H1 (cell line): ENCODE measurements around the gene DMRT1. TPM values are rescaled to one million over a fixed set of nuclear protein-coding genes. Genes with fewer than 3 reads are reported as not detected.
A peak's percentile ranks its signal among the peaks of the same experiment; 100 is the strongest.

Experiments
- ASH2L ChIP-seq: fragments of 200-600, 300-600 bp; sonication (generic); IDR thresholded peaks from one replicate; pipeline ENCODE4 v1.7.1; 2017; ENCODE audit warnings: low read length
- BACH1 ChIP-seq: IDR thresholded peaks from 2 replicates; pipeline ENCODE4 v1.6.1; 2012; ENCODE audit warnings: low read length, improper control_type of control experiment
- BCL11A ChIP-seq, 2 experiments: IDR thresholded peaks; one replicate each; pipeline ENCODE4 v1.6.1; 2011; ENCODE audit warnings: low read depth in 2 of 2, low read length in 2 of 2, mild to moderate bottlenecking in 2 of 2
- BRCA1 ChIP-seq: IDR thresholded peaks from 2 replicates; pipeline ENCODE4 v1.6.1; 2012; ENCODE audit warnings: low read depth, low read length, improper control_type of control experiment
- CBX8 ChIP-seq: fragments of 300-800, 300-1000 bp; sonication (generic); IDR thresholded peaks from 2 replicates; pipeline ENCODE4 v1.7.1; 2016; ENCODE audit warnings: low read depth, low read length, borderline replicate concordance
- CEBPB ChIP-seq: IDR thresholded peaks from 2 replicates; pipeline ENCODE4 v1.6.1; 2012; ENCODE audit warnings: low read depth, low read length
- EZH2 ChIP-seq: fragments of 200-600 bp; sonication (generic); IDR thresholded peaks from 2 replicates; pipeline ENCODE4 v1.7.1; 2012; ENCODE audit warnings: low read depth, mild to moderate bottlenecking, moderate library complexity, low read length, inconsistent platforms; ENCODE audit not compliant: severe bottlenecking
- FOSL1 ChIP-seq: IDR thresholded peaks from 2 replicates; pipeline ENCODE4 v1.6.1; 2011; ENCODE audit warnings: mild to moderate bottlenecking, low read depth, low read length, moderate library complexity; ENCODE audit not compliant: insufficient read depth
- JUN ChIP-seq: IDR thresholded peaks from 2 replicates; pipeline ENCODE4 v1.6.1; 2011; ENCODE audit warnings: low read depth, mild to moderate bottlenecking, improper control_type of control experiment, low read length
- KDM4A ChIP-seq: IDR thresholded peaks from one replicate; pipeline ENCODE4 v1.7.1; 2012; ENCODE audit warnings: low read depth, mild to moderate bottlenecking, moderate library complexity, low read length, inconsistent platforms; ENCODE audit not compliant: severe bottlenecking
- NRF1 ChIP-seq: IDR thresholded peaks from 2 replicates; pipeline ENCODE4 v1.6.1; 2011; ENCODE audit warnings: mild to moderate bottlenecking, low read depth, low read length, improper control_type of control experiment
- POU5F1 ChIP-seq: IDR thresholded peaks from 2 replicates; pipeline ENCODE4 v1.6.1; 2011; ENCODE audit warnings: low read depth, mild to moderate bottlenecking, low read length, moderate library complexity
- RNF2 ChIP-seq: fragments of 200-900, 300-1000 bp; sonication (generic); IDR thresholded peaks from 2 replicates; pipeline ENCODE4 v1.7.1; 2016; ENCODE audit warnings: borderline replicate concordance, low read depth, mild to moderate bottlenecking, antibody characterized with exemption, low read length; ENCODE audit not compliant: poor library complexity, severe bottlenecking; ENCODE audit errors: missing control alignments
- RXRA ChIP-seq: IDR thresholded peaks from 2 replicates; pipeline ENCODE4 v1.6.1; 2011; ENCODE audit warnings: low read depth, mild to moderate bottlenecking, low read length, moderate library complexity; ENCODE audit not compliant: insufficient read depth
- SIRT6 ChIP-seq: IDR thresholded peaks from one replicate; pipeline ENCODE4 v1.7.1; 2012; ENCODE audit warnings: low read length, inconsistent platforms
- SP2 ChIP-seq: IDR thresholded peaks from 2 replicates; pipeline ENCODE4 v1.6.1; 2012; ENCODE audit warnings: mild to moderate bottlenecking, low read length, inconsistent platforms
- TCF12 ChIP-seq: IDR thresholded peaks from 2 replicates; pipeline ENCODE4 v1.6.1; 2011; ENCODE audit warnings: low read depth, mild to moderate bottlenecking, low read length
- polyA plus RNA-seq, 7 experiments: library from polyadenylated mRNA; depleted of rRNA in 3 of 7; stranded (reverse) in 5 of 7; unstranded in 2 of 7; fragments of >200 nt in 5 of 7; fragments of 200-250 nt in 2 of 7; gene quantifications; 1 replicate in 5 of 7; 2 replicates in 1 of 7; 4 replicates in 1 of 7; pipeline versions ENCODE4 v1.2.1 to v1.2.3, GENCODE V29; 2011 to 2013; ENCODE audit warnings: missing spikeins in 2 of 7, mixed read lengths in 2 of 7
- total RNA-seq: library from RNA; stranded (reverse); fragmentation: NEBNext Ultra II Directional; extraction: Animal tissue kit (Norgen Biotek cat#: 25700); gene quantifications from 2 replicates; pipeline ENCODE4 v1.2.1, GENCODE V29; 2021

The DMRT1 gene
- total and polyA plus RNA-seq, 2 of the 8 experiments (the other 6 are each of a cell fraction or from before 2014, with no cell fraction given), result 0.15 TPM; not detected in 1

- TF ChIP-seq RNF2 (peak; percentile 2), NRF1 (no peak), SIRT6 (no peak), CEBPB (no peak), POU5F1 (no peak), ASH2L (no peak), SP2 (no peak), TCF12 (no peak), KDM4A (peak; percentile 75), CBX8 (peak; percentile 49; the same call in 1 of the 2 replicates), BCL11A (IDR thresholded peaks at IDR 0.05; ENCODE audit: low read depth in 2 of 2, low read length in 2 of 2) (no peak), BRCA1 (no peak), FOSL1 (no peak), JUN (no peak), BACH1 (no peak), EZH2 (peak; percentile 95), RXRA (no peak)
Measured at GRCh38 chr9:972501-973294, 131.2 kb downstream of the DMRT1 start (continued).
